HG03064 (cell line): ENCODE results near the gene GAGE12G.
"Not testable (repeated sequence)": the region's sequence is repeated elsewhere in the genome, so short reads cannot be mapped to it uniquely, and the experiment has no call there.

ENCODE experiments used
- ATAC-seq: cut with Tn5 transposase; IDR thresholded peaks from one replicate; pipeline ENCODE4 v1.9.1; 2021; ENCODE audit warnings: low read depth; ENCODE audit not compliant: unreplicated experiment

The GAGE12G gene, protein sequence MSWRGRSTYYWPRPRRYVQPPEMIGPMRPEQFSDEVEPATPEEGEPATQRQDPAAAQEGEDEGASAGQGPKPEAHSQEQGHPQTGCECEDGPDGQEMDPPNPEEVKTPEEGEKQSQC

GRCh38 chrX:49570100-49570499 is at the start of gene GAGE12G:
TSS of gene GAGE12G (plus strand) at chrX:49570400. CDS start at chrX:49571555, 1,155 bp downstream.
- ATAC-seq = not testable (repeated sequence)

DNA sequence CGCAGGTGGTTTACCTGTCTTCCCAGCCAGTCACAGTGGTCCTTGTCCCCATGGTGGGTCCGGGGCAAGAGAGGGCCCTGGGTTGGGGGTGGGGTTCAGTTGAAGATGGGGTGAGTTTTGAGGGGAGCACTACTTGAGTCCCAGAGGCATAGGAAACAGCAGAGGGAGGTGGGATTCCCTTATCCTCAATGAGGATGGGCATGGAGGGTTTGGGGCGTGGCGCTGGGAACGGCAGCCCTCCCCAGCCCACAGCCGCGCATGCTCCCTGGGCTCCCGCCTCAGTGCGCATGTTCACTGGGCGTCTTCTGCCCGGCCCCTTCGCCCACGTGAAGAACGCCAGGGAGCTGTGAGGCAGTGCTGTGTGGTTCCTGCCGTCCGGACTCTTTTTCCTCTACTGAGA is 38.3 kb upstream of the GAGE12G start, which contains the start of gene GAGE12C:
Gene GAGE12C (plus strand): TSS at position 301 of the 400 bp plus-strand sequence. CDS start 1,155 bp downstream, outside the sequence.
- not testable (repeated sequence) for ATAC-seq

DNA sequence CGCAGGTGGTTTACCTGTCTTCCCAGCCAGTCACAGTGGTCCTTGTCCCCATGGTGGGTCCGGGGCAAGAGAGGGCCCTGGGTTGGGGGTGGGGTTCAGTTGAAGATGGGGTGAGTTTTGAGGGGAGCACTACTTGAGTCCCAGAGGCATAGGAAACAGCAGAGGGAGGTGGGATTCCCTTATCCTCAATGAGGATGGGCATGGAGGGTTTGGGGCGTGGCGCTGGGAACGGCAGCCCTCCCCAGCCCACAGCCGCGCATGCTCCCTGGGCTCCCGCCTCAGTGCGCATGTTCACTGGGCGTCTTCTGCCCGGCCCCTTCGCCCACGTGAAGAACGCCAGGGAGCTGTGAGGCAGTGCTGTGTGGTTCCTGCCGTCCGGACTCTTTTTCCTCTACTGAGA is 28.8 kb upstream of the GAGE12G start, which contains the start of gene GAGE12D:
Gene GAGE12D (plus strand): TSS at position 301 of the 400 bp plus-strand sequence. CDS start 1,155 bp downstream, outside the sequence.
- ATAC-seq = not testable (repeated sequence)

- ATAC-seq = not testable (repeated sequence)
Measured at GRCh38 chrX:49550989-49551388, 19.2 kb upstream of the GAGE12G start, which contains the start of gene GAGE12E. TSS of gene GAGE12E (plus strand) at chrX:49551289. CDS start at chrX:49552444, 1,155 bp downstream.

GRCh38 chrX:49560542-49560941 is 9.7 kb upstream of the GAGE12G start, which contains the start of gene GAGE12F:
TSS of gene GAGE12F (plus strand) at chrX:49560842. CDS start at chrX:49561997, 1,155 bp downstream.
- ATAC-seq = not testable (repeated sequence)

DNA sequence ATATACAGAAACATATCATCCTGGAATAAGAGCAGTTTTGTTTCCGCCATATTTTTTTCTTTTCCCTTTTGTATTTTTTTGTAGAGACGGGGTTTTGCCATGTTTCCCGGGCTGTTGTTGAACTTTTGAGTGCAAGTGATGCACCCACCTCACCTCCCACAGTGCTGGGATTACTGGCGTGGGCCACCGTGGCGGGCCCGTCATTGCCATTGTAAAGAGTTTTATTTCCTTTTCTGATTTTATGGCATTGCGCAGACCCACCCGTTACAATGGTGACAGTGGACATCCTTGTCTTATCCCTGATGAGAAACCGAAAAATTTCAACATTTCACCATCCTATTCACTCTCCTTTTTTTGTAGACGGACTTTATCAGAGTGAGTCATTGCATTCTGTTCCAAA is 1.5 kb upstream of the GAGE12G start:
- ATAC-seq = not testable (repeated sequence)

GRCh38 chrX:49569152-49569551 is 1.0 kb upstream of the GAGE12G start:
- ATAC-seq = not testable (repeated sequence)

DNA sequence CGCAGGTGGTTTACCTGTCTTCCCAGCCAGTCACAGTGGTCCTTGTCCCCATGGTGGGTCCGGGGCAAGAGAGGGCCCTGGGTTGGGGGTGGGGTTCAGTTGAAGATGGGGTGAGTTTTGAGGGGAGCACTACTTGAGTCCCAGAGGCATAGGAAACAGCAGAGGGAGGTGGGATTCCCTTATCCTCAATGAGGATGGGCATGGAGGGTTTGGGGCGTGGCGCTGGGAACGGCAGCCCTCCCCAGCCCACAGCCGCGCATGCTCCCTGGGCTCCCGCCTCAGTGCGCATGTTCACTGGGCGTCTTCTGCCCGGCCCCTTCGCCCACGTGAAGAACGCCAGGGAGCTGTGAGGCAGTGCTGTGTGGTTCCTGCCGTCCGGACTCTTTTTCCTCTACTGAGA is 9.4 kb downstream of the GAGE12G start, which contains the start of gene GAGE12H:
Gene GAGE12H (plus strand): TSS at position 301 of the 400 bp plus-strand sequence. CDS start 1,155 bp downstream, outside the sequence.
- not testable (repeated sequence) for ATAC-seq

DNA sequence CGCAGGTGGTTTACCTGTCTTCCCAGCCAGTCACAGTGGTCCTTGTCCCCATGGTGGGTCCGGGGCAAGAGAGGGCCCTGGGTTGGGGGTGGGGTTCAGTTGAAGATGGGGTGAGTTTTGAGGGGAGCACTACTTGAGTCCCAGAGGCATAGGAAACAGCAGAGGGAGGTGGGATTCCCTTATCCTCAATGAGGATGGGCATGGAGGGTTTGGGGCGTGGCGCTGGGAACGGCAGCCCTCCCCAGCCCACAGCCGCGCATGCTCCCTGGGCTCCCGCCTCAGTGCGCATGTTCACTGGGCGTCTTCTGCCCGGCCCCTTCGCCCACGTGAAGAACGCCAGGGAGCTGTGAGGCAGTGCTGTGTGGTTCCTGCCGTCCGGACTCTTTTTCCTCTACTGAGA is 19.0 kb downstream of the GAGE12G start, which contains the start of gene GAGE2A:
Gene GAGE2A (plus strand): TSS at position 301 of the 400 bp plus-strand sequence. CDS start 1,155 bp downstream, outside the sequence.
- ATAC-seq = not testable (repeated sequence)

- ATAC-seq = not testable (repeated sequence)
Measured at GRCh38 chrX:49589769-49590478, 19.7 kb downstream of the GAGE12G start.

GRCh38 chrX:49590488-49590887 is 20.3 kb downstream of the GAGE12G start:
- ATAC-seq = not testable (repeated sequence)

DNA sequence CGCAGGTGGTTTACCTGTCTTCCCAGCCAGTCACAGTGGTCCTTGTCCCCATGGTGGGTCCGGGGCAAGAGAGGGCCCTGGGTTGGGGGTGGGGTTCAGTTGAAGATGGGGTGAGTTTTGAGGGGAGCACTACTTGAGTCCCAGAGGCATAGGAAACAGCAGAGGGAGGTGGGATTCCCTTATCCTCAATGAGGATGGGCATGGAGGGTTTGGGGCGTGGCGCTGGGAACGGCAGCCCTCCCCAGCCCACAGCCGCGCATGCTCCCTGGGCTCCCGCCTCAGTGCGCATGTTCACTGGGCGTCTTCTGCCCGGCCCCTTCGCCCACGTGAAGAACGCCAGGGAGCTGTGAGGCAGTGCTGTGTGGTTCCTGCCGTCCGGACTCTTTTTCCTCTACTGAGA is 28.5 kb downstream of the GAGE12G start, which contains the start of gene GAGE1:
Gene GAGE1 (plus strand): TSS at position 301 of the 400 bp plus-strand sequence. CDS start 1,155 bp downstream, outside the sequence.
- ATAC-seq = not testable (repeated sequence)

DNA sequence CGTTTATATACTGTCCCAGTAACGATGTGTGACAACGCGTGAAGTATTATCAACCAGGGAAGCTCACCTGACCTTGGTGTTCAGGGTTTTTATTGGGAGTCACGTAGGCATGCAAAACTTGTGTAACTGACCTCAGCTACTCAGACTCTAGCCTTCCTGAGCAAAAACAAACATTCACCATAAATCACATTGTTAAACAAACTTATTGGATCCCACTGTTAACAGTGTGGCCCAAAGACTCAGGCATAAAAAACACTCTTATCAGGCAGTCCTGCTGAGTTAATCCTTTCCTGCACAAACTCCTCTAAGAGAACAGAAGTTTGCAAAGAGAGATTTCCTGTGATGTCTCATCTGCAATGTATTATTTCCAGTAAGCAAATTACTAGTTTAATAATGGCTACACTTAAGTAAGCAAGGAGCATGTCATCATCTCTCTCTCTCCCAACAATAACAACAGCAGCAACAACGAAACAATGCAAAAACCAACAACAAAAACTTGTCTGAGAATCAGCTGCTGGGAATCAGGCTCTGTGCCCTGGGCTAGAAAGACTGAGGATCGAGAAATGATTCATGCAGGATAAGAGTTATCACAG is 40.6 kb downstream of the GAGE12G start:
- ATAC-seq = no peak

DNA sequence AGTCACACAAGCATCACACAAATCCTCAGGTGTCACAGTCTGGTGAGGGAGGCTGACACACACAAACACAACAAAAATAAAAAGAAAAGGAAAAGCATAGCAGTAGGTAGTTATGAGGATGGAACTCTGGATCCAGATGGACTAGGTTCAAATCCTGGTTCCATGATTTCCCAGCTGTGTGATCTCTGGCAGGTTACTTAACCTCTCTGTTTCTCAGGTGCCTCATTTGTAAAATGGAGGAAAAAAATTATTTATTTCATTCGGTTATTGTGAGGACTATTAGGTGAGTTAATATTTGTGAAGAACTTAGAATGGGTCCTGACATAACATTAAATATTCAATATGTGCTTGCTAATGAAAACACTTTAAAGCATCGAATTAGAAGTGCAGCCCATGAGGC is 48.4 kb downstream of the GAGE12G start:
- no peak for ATAC-seq
